Caco-2 (cell line): ENCODE data around the gene HNRNPU. TPM values are rescaled to one million over a fixed set of nuclear protein-coding genes. Genes with fewer than 3 reads are reported as not detected.

ENCODE experiments used
- BruUV-seq: library from RNA; stranded (reverse); fragments of 400-500 nt; replicated peaks from 2 replicates; lab custom pipeline; 2021; lab: Mats Ljungman, UMichigan
- CTCF ChIA-PET: fragments of 300-600 bp; sonication (Branson Sonifier 250); formaldehyde crosslinking; loops from one replicate; lab custom pipeline; 2022; ENCODE audit warnings: antibody characterized with exemption; lab: Charles Lee
- POLR2A ChIA-PET: fragments of 300-600 bp; sonication (Branson Sonifier 250); formaldehyde crosslinking; loops from one replicate; lab custom pipeline; 2022; ENCODE audit warnings: antibody characterized with exemption; lab: Charles Lee
- DNase-seq, 2 experiments: peaks; one replicate each; pipeline versions ENCODE4 v3.0.0 to v3.0.0-alpha.2; 2020 to 2022
- H3K27me3 ChIP-seq: replicated peaks from 2 replicates; pipeline ENCODE4 v1.6.0; 2011; ENCODE audit warnings: low read length; ENCODE audit not compliant: control insufficient read depth, insufficient read depth
- H3K36me3 ChIP-seq: 2 replicates; pipeline ENCODE4 v1.5.1; 2011; ENCODE audit warnings: low read length; ENCODE audit not compliant: control insufficient read depth, insufficient read depth
- H3K4me1 ChIP-seq: fragments of 250-450 bp; sonication (Bioruptor Pico); 2 replicates; pipeline ENCODE4 v1.5.1; 2020; ENCODE audit warnings: mild to moderate bottlenecking
- H3K4me3 ChIP-seq: 2 replicates; pipeline ENCODE4 v1.5.1; 2011; ENCODE audit warnings: low read depth, mild to moderate bottlenecking, control low read depth, low read length
- H3K9me3 ChIP-seq: fragments of 250-450 bp; sonication (Bioruptor Pico); 2 replicates; pipeline ENCODE4 v1.5.1; 2020; ENCODE audit warnings: mild to moderate bottlenecking, moderate library complexity
- H3K27ac Mint-ChIP-seq: one replicate; pipeline ENCODE4 v1.8.0; 2022; ENCODE audit warnings: mixed read lengths; ENCODE audit not compliant: unreplicated experiment
- H3K27me3 Mint-ChIP-seq: one replicate; pipeline ENCODE4 v1.8.0; 2022; ENCODE audit warnings: mixed read lengths; ENCODE audit not compliant: insufficient read depth, unreplicated experiment
- H3K36me3 Mint-ChIP-seq: one replicate; pipeline ENCODE4 v1.8.0; 2022; ENCODE audit warnings: mild to moderate bottlenecking, mixed read lengths; ENCODE audit not compliant: insufficient read depth, unreplicated experiment
- H3K4me1 Mint-ChIP-seq: one replicate; pipeline ENCODE4 v1.8.0; 2022; ENCODE audit warnings: low read depth, mixed read lengths; ENCODE audit not compliant: unreplicated experiment
- H3K4me3 Mint-ChIP-seq: one replicate; pipeline ENCODE4 v1.8.0; 2022; ENCODE audit warnings: mild to moderate bottlenecking, moderate library complexity, mixed read lengths; ENCODE audit not compliant: unreplicated experiment
- H3K9me3 Mint-ChIP-seq: one replicate; pipeline ENCODE4 v1.8.0; 2022; ENCODE audit warnings: mixed read lengths; ENCODE audit not compliant: unreplicated experiment
- intact Hi-C: fragments of 100-400 bp; cut with micrococcal nuclease; formaldehyde crosslinking; loops from one replicate; pipeline ENCODE4 v1.10.0; 2022; ENCODE audit not compliant: unreplicated experiment
- total RNA-seq: library from RNA; stranded (reverse); gene quantifications from 2 replicates; pipeline ENCODE4 v1.2.3, GENCODE V29; 2022
- TF ChIP-seq, protein P1 (sequence below), 2 experiments: fragments of 200-600 bp in 1 of 2; IDR thresholded peaks; 1 replicate in 1 of 2; 2 replicates in 1 of 2; pipeline versions ENCODE4 v1.5.1 to v1.8.0; 2011 to 2022; ENCODE audit warnings: antibody characterized with exemption in 1 of 2, control low read depth in 1 of 2, inconsistent platforms in 1 of 2, low read depth in 1 of 2, low read length in 1 of 2, mild to moderate bottlenecking in 1 of 2, moderate library complexity in 1 of 2; ENCODE audit not compliant: insufficient read depth in 1 of 2, severe bottlenecking in 1 of 2, unreplicated experiment in 1 of 2

Gene HNRNPU
- total RNA-seq, 1 experiment from 2014 or later, result 478 TPM

- no peaks in the 10 kb centered on the region for H3K27me3 ChIP-seq
- no peaks in the 10 kb centered on the region for H3K36me3 ChIP-seq
- no peaks in the 10 kb centered on the region for H3K9me3 ChIP-seq
- H3K9me3 Mint-ChIP-seq, result no peaks in the 10 kb centered on the region
- H3K4me1 Mint-ChIP-seq, result peaks cover 7% of the 10 kb centered on the region
- POLR2A ChIA-PET, result no interaction called here
- H3K4me3 ChIP-seq, result no peak overlapping the region
- DNase-seq, result no peak
- CTCF ChIA-PET, result interaction anchor here (1.1 kb wide), 1 partner anchor 13 kb away, joined by 3 read pairs; no protein-coding TSS in a partner anchor
- TF ChIP-seq, protein P1, sequence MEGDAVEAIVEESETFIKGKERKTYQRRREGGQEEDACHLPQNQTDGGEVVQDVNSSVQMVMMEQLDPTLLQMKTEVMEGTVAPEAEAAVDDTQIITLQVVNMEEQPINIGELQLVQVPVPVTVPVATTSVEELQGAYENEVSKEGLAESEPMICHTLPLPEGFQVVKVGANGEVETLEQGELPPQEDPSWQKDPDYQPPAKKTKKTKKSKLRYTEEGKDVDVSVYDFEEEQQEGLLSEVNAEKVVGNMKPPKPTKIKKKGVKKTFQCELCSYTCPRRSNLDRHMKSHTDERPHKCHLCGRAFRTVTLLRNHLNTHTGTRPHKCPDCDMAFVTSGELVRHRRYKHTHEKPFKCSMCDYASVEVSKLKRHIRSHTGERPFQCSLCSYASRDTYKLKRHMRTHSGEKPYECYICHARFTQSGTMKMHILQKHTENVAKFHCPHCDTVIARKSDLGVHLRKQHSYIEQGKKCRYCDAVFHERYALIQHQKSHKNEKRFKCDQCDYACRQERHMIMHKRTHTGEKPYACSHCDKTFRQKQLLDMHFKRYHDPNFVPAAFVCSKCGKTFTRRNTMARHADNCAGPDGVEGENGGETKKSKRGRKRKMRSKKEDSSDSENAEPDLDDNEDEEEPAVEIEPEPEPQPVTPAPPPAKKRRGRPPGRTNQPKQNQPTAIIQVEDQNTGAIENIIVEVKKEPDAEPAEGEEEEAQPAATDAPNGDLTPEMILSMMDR (IDR thresholded peaks at IDR 0.05; ENCODE audit: insufficient read depth in 1 of 2, low read depth in 1 of 2, low read length in 1 of 2, severe bottlenecking in 1 of 2, unreplicated experiment in 1 of 2), result no peak
- H3K27me3 Mint-ChIP-seq, result no peaks in the 10 kb centered on the region
- peaks cover 23% of the 10 kb centered on the region for H3K36me3 Mint-ChIP-seq
- no peak overlapping the region for H3K4me3 Mint-ChIP-seq
- no TSS peak for BruUV-seq
- H3K4me1 ChIP-seq, result peaks cover 9% of the 10 kb centered on the region; the same call in 1 of the 2 replicates
- H3K27ac Mint-ChIP-seq, result peak overlapping the region; percentile 46
- intact Hi-C loops, result loop anchor here (10.0 kb wide), 1 partner anchor 376 kb away; the partner anchor contains the start of gene ADSS2
Measured at GRCh38 chr1:244830639-244831038, 33.7 kb downstream of the HNRNPU start.

- DNase-seq, result no peak
- no peak overlapping the region for H3K27ac Mint-ChIP-seq
- H3K9me3 Mint-ChIP-seq, result no peaks in the 10 kb centered on the region
- CTCF ChIA-PET, result no interaction called here
- no peaks in the 10 kb centered on the region for H3K9me3 ChIP-seq
- H3K27me3 Mint-ChIP-seq, result no peaks in the 10 kb centered on the region
- intact Hi-C loops, result no loop called here
- no peaks in the 10 kb centered on the region for H3K36me3 Mint-ChIP-seq
- POLR2A ChIA-PET, result no interaction called here
- TF ChIP-seq, protein P1 (IDR thresholded peaks at IDR 0.05; ENCODE audit: insufficient read depth in 1 of 2, low read depth in 1 of 2, low read length in 1 of 2, severe bottlenecking in 1 of 2, unreplicated experiment in 1 of 2), result no peak
- BruUV-seq, result no TSS peak
- no peak overlapping the region for H3K4me3 ChIP-seq
- H3K27me3 ChIP-seq, result no peaks in the 10 kb centered on the region
- H3K4me3 Mint-ChIP-seq, result no peak overlapping the region
- H3K4me1 Mint-ChIP-seq, result peaks cover 7% of the 10 kb centered on the region
- peaks cover 3% of the 10 kb centered on the region; the same call in 1 of the 2 replicates for H3K4me1 ChIP-seq
- H3K36me3 ChIP-seq, result no peaks in the 10 kb centered on the region
Measured at GRCh38 chr1:244826712-244827111, 37.6 kb downstream of the HNRNPU start.

DNA sequence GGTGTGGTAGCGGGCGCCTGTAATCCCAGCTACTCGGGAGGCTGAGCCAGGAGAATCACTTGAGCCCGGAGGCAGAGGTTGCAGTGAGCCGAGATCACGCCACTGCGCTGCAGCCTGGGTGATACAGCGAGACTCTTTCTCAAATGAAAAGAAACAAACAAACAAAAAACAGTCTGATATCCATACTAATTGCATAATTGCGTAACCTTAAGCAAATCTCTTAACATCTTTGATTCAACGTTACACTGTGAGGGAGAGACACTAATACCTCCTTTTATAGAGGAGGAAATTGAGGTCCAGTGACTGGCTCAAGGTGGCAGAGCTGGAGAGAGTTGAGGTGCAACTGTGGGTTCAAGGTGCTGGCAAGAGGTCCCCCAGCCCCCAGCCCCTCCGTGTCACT, 41.5 kb downstream of the HNRNPU start:
- DNase-seq, result no peak
- no TSS peak for BruUV-seq
- no peaks in the 10 kb centered on the region for H3K9me3 ChIP-seq
- TF ChIP-seq, protein P1 (IDR thresholded peaks at IDR 0.05; ENCODE audit: insufficient read depth in 1 of 2, low read depth in 1 of 2, low read length in 1 of 2, severe bottlenecking in 1 of 2, unreplicated experiment in 1 of 2), result no peak
- no peak overlapping the region for H3K27ac Mint-ChIP-seq
- no peaks in the 10 kb centered on the region for H3K9me3 Mint-ChIP-seq
- peaks cover 8% of the 10 kb centered on the region for H3K4me1 Mint-ChIP-seq
- H3K4me1 ChIP-seq, result peaks cover 36% of the 10 kb centered on the region
- no peaks in the 10 kb centered on the region for H3K36me3 ChIP-seq
- CTCF ChIA-PET, result no interaction called here
- H3K36me3 Mint-ChIP-seq, result no peaks in the 10 kb centered on the region
- POLR2A ChIA-PET, result no interaction called here
- H3K27me3 ChIP-seq, result no peaks in the 10 kb centered on the region
- no peak overlapping the region for H3K4me3 Mint-ChIP-seq
- intact Hi-C loops, result no loop called here
- no peaks in the 10 kb centered on the region for H3K27me3 Mint-ChIP-seq
- H3K4me3 ChIP-seq, result no peak overlapping the region
